HG02970 (cell line): ENCODE measurements around the gene TAF4.

Experiments used
- ATAC-seq: cut with Tn5 transposase; IDR thresholded peaks from one replicate; pipeline ENCODE4 v1.9.1; 2021; ENCODE audit warnings: mild to moderate bottlenecking, moderate library complexity, moderate number of reproducible peaks; ENCODE audit not compliant: unreplicated experiment, low FRiP score

TAF4 gene

DNA sequence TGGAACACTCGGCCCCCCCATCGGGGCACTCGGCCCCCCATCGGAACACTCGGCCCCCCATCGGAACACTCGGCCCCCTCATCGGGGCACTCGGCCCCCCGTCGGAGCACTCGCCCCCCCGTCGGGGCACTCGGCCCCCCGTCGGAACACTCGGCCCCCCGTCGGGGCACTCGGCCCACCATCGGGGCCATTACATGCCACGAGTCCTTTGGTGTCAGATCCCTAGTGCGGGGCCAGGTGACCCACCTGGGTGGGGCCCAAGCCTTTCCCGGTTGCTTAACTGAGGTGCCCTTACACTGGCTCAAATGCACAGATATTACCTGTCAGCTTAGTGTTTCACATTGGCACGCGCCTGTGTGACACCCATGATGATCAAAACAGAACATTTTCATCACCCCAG, 95.9 kb downstream of the TAF4 start:
- ATAC-seq, result no peak

DNA sequence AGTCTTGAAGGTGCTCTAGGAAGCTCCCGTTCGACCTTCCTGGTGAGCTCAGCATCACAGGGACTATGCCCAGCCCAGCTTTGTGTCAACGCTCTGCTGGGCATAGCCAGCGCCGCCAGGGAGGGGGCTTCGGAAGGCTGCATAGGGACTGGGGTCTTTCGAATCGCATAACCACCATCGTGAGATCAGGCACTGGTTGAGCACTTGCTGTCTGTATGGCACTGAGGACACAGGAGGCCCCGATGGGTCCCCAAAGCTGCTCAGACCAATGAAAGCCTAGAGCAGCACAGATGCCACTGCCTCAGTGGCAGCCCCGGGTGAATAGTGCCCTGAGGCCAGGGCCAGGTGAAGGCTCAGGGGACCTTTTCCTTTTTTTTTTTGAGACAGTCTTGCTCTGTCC, 96.7 kb downstream of the TAF4 start:
- no peak for ATAC-seq

DNA sequence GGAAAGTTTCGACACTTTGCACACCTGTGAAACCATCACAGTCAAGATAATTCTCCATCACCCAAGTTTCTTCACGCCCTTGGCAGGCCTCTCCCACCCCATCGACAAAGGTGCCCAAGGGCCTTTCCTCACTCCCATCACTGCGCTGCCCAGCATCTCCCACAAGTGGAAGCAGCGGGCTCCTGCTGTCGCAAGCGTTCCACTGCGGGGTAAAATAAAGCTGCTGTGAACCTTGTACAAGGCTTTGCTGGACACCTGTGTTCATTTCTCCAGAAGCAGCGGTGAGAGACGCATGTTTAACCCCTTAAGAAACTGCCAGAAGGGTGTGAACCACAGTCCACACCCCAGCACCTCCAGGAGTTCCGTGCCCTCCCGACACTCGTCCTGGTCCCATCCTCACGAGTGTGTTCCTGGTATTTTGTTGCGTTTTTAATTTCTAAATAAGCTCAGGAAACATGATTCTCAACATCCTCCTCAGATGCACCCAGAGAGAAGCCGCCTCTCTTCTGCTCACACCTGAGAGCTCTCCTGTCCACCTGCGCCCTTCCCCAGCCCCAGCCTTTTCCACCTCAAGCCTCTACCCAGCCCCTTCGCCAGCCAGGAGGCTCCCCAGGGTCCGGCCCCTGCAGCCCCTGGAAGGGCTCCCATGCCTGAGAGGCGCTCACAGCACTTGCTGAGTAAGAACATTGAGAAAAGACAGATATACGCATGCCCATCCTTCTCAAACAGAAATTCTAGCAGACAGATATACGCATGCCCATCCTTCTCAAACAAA, 97.5 kb downstream of the TAF4 start:
- ATAC-seq, result no peak

DNA sequence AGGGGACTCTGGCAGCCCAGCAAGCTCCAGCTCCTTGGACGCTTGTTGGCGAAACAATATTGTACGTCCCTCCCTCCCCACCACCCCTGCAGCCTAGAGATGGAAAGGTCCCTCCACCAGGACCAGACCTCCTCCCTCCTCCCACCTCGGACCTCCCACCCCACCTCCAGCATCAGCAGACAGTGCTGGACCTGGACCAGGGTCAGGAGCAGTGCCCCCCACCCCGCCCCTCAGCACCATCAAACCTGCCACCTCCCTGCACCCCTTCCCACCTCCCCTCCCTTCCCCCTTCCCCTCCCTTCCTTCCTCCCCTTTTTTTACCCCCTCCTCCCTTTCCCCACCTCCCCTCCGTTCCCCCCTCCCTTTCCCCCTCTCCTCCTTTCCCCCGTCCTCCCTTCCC, 98.4 kb downstream of the TAF4 start:
- ATAC-seq, result no peak

DNA sequence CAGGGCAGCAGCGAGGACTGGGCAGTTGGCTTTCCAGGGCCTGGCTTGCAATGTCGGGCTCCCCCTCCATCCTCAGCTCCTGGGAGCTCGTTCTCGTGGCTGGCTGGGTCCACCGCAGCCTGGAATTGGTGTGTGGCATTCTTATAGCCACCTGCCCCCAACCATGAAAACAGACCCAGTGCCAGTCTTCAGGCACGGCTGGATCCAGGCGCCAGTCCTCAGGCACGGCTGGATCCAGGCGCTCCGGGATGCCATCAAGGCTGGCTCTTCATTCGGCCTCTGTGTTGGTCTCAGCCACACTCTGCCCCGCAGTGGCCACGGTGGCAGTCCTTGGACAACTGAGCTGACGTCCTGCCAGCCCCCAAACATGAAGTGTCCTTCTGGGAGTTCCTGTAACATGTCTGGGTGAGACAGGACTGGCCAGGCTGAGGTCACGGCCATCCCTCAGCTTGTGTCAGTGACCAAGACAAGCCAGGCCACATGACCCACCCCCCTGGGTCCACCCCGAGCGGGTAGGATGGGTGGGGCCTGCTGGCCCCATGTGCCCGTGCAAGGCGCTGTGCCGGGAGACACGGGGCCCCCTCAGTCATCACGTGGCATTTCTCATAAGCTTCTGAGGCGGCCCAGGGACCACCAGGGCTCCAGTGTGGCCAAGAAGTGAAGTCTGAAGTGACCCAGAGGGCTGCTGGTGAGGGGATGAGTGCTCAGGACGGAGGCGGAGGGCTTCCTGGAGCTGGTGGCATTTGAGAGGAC, 99.0 kb downstream of the TAF4 start:
- no peak for ATAC-seq

DNA sequence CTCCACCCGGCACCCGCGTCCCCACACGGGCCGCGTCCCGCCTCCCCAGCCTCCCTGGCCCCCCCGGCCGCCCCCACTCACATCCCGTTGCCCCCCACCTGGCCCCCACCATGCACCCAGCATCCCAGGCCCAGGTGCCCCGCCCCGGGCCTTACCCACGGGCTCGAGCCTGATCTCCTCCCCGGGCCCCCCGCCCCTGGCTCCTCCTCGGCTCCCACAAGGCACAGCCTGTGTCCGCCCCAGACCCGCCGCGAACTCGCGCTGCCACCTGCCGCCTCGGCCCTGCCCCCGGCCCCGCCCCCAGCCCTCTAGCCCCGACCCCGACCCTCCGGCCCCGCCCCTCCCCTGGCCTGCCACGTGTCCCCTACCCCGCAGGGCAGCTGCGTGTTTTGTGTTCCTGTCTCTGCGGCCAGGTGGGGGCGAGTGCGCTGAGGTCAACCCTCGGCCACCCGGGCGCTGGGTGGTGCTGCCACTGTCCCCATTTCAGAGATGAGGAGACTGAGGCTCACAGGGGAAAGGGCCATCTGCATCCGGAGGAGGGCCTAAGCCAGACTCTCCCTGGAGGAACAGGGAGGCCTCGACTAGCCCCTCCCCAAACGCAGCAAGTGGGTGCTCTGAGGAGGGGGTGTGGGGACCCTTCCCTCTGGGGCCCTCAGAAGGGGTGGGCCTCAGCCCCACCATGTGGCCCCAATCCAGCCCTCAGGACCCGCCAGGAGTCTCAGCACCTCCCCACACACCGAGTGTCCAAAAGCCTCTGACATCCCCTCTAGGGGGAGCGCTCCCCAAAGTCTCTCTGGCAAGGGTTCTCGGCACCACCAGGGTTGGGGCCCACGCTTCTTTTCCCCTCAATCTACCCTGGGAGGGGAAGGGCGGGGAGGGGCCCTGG, 99.8 kb downstream of the TAF4 start:
- no peak for ATAC-seq

DNA sequence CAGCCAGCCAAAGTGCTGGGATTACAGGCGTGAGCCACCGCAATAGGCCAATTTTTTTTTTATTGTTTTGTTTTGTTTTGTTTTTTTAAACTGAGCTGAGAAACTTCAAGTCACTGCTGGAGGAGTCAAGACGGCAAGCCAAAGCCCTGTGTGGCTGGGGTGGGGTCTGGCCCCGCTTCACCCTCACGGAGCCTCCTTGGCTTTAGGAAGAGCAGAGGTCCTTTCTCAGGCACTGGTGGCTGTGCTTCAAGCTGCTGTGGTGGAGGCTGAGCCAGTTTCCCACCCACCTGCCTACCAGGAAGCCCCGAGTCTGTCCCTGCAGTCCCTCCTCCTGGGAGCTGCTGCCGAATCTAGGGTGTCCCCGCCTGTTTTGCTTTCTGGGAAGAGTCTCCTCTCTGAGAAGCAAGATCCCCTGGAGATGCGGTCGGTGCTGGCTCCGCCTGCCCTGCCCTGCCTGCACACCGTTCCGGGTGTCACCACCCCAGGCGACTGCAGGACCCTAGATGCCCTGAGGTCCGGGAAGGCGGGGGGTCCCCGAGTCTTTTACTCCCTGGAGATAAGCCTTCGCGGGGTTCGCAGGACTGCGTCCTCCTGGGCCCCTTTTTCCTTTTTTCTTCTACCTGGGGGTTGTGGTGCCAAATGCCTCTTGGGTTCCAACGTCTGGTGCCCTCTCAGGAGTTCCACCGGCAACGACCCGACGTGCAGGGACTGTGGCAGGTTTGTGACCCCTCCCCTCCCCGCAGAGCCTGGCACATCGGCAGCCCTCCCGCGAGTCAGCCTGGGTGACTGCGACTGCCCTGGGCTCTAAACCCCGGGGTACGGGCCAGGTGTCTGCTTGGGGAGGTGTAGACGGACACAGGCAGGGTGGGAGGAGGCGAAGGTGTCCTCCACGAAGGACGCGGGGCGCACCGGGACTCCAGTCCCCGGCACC, 100.7 kb downstream of the TAF4 start:
- no peak for ATAC-seq

DNA sequence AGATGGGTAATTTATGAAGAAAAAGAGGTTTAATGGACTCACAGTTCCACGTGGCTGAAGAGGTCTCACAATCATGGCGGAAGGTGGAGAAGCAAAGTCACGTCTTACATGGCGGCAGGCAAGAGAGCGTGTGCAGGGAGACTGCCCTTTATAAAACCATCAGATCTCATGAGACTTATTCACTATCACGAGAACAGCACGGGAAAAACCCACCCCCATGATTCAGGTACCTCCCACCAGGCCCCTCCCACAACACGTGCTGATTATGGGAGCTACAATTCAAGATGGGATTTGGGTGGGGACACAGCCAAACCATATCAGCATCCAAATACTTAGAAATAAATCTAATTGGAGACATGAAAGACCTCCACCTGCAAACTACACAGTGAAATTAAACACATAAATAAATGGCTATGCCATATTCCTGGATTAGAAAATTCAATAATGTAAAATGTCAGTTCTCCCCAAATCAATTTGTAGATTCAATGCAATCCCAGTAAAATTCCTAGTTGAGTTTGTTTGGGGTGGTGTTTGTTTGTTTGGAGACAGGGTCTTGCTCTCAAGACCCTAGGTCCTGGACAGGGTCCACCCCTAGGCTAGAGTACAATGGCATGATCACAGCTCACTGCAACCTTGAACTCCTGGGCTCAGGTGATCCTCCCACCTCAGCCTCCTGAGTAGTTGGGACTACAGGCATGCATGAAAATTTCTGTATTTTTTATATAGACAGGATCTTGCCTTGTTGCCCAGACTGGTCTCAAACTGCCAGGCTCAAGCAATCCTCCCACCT, 101.6 kb downstream of the TAF4 start:
- no peak for ATAC-seq

DNA sequence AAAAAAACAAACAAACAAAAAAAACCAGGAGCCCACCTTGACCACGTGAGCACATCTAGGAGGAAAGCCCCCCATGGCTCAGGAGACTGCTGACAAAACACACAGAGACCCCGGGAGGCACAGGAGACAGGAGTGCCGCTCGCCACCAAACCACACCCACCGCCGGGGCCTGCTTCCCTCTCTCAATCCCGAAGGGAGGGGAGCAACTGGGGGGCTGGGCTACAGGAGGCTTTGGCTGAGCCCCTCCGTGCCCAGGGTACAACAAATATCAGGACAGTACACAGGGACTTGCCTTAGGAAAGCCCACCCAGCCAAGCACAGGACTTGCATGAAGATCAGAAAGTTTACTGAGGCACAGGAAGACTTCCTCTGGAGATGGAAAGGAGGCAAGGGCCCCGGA, 102.5 kb downstream of the TAF4 start:
- ATAC-seq, result no peak

DNA sequence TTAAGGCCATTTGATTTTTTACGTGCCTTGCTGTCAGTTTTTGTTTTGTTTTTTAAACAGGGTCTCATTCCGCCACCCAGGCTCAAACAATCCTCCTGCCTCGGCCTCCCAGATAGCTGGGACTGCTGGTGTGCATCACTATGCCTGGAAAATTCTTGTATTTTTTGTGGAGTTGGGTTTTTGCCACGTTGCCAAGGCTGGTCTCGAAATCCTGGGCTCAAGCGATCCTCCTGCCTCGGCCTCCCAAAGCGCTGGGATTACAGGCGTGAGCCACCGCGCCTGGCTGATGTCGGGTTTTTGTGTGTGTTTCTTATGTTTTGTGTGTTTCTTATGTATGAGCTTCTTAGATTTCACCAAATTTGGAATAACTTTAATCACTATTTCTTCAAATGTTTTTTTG, 104.8 kb downstream of the TAF4 start:
- no peak for ATAC-seq

DNA sequence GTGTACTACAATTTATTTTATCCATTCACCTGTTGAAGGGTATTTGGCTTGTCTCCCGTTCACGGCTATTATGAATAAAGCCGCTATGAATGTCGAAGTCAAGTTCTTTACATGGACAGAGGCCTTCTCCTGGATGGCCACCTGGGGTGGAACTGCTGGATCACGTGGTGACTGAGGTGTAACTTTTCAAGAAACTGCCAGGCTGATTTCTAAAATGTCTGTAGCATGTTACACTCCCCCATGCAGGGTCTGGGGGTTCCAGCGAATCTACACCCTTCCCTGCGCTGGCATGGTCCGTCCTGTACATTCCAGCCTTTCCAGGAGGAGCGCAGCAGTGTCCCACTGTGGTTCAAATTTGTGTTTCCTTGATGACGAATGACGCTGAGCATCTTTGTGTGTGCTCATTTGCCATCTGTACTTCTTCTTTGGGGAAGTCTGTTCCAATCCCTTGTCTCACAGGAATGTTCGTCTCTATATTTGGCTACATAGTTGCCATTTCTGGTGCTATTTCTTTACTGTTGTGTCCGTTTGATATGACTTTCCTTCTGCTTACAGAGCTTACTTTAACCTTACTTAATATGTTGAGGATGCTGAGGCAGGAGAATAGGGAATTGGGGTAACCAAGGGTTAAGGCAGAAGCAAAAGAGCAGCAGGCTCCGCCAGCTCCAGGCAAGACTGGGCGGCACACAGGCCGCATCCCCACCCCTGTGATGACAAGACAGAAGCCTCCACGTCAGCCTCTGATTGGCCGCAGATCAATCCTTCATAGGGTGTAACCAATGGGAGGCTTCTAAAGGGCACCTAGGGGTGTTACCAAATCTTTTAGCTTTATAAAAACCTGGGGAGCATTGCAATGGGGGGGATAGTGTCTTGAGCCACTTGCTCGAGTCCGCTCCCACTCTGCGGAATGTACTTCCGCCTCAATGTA, 106.6 kb downstream of the TAF4 start:
- ATAC-seq, result no peak

DNA sequence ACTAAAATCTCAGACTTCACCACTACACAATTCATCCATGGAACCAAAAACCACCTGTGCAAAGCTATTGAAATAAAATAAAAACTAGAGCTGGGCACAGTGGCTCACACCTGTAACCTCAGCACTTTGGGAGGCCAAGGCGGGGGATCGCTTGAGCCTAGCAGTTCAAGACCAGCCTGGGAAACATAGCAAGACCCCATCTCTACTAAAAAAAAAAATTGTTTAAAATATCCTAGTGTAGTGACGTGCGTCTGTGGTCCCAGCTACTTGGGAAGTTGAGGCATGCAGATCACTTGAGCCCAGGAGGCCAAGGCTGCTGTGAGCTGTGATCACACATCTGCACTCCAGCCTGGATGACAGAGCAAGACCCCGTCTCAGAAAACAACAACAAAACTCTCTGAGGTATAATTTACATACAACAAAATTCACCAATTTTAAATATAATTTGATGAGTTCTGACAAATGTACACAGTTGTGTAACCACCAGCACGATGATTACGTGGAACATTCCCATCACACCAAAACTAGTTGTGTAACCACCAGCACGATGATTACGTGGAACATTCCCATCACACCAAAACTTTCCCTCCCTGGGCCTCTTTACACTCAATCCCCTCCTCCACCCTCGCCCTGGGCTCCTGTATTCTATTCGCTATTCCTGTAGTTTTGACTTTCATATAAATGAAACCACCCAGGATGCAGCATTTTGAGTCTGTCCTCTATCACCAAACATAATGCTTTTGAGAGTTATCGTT, 107.5 kb downstream of the TAF4 start:
- no peak for ATAC-seq

DNA sequence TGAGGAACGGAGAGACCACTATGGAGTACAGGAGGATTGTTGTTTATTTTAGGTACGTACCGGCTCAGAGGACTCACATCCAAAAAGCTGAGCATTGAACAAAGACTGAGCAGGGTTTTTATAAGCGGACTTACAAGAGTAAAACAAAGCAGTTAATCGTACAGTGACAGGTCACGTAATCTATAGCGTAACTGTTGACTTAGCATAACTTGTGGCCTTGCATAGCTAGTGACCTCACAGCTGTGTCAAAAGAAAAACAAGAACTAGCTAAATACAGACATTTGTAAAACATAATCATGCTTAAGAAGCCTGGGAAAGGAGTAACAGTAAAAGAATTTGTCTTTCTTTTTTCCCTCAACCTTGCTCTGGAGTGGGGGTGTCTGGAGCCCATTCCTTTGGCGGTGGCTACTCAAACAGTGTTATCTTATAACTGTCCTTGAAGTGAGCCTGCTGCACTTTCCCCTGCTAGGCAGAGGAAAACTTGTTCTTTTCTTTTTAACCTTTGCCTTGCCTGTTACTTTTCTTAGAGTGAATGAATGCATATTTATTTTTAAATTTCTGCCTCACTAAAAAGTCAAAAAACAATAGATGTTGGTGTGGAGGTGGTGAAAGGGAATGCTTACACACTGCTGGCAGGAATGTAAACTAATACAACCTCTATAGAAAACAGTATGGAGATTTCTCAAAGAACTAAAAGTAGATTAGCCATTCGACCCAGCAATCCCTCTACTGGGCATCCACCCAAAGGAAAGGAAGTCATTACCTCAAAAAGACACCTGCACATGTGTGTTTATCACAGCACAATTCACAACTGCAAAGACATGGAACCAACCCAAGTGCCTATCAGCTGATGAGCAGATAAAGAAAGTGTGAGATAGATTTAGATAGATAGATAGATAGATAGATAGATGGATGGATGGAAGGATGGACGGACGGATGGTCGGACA, 109.0 kb downstream of the TAF4 start:
- ATAC-seq, result no peak

DNA sequence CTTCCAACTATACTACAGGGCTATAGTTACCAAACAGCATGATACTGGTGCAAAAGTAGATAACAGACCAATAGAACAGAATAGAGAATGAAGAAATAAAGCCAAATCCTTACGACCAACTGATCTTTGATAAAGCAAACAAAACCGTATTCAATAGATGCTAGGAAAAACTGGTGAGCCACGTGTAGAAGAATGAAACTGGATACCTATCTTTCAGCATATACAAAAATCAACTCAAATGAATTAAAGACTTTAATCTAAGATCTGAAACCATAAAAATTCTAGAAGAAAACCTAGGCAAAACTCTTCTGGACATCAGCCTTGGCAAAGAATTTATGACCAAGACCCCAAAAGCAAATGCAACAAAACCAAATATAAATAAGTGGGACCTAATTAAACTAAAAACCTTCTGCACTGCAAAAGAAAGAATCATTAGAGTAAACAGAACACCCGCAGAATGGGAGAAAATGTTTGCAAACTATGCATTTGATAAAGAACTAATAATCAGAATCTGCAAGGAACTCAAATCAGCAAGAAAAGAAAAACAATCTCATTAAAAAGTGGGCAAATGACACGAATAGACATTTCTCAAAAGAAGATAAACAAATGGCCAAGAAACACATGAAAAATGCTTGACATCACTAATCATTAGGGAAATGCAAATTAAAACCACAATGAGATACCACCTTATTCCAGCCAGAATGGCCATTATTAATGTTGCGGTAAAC, 109.8 kb downstream of the TAF4 start:
- no peak for ATAC-seq

DNA sequence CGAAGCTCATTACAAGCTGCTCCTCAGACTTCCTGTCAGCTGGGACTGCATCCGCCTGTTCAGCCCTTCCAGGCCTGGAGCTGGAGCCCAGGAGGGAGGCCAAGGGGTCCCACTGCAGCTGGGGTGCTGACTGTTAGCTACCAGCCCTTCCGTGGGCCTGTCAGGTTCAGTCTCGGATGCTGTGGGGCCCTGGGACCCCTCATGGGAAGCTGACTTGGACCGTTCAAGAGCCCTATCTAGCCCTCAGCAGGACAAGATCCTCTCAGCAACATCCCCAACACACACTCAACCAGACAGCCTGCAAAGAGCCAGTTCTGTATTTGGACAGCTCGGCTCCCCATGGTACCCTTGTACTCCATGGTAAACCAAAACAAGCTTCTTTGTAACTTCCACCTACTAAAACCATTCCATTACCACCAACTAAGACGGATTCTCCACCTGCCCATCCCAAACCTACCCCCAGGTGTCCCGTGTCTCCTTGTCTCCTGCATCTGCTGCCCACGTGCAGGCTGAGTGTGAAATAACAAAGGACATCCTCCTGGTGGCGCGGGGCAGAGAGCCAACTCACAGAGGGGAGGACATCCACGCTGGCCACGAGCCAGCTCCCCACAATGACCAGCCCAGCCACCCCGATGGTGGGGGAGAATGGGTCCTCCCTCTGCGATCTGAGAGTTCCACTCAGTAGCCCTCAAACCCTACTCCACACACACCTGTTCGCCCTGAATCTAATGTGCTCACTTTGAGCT, 111.2 kb downstream of the TAF4 start:
- ATAC-seq, result no peak
